ENCODE measurements around the gene CAMSAP2.

CAMSAP2 gene

GRCh38 chr1:200704986-200705500 lies 33.6 kb upstream of the CAMSAP2 start:
- H3K36me3 ChIP-seq (ENCODE audit: control insufficient read depth, insufficient read depth, low read length) = no peaks in the 10 kb centered on the region
- no peaks in the 10 kb centered on the region for H3K27me3 ChIP-seq (replicated peaks; ENCODE audit: control insufficient read depth, insufficient read depth, low read length)
- H3K4me3 ChIP-seq (replicated peaks; ENCODE audit: low read depth, low read length) = no peak overlapping the region
- DNase-seq (ENCODE audit: extremely low read depth, insufficient read length) = no peak
- TF ChIP-seq, protein P1, sequence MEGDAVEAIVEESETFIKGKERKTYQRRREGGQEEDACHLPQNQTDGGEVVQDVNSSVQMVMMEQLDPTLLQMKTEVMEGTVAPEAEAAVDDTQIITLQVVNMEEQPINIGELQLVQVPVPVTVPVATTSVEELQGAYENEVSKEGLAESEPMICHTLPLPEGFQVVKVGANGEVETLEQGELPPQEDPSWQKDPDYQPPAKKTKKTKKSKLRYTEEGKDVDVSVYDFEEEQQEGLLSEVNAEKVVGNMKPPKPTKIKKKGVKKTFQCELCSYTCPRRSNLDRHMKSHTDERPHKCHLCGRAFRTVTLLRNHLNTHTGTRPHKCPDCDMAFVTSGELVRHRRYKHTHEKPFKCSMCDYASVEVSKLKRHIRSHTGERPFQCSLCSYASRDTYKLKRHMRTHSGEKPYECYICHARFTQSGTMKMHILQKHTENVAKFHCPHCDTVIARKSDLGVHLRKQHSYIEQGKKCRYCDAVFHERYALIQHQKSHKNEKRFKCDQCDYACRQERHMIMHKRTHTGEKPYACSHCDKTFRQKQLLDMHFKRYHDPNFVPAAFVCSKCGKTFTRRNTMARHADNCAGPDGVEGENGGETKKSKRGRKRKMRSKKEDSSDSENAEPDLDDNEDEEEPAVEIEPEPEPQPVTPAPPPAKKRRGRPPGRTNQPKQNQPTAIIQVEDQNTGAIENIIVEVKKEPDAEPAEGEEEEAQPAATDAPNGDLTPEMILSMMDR (IDR thresholded peaks at IDR 0.05; ENCODE audit: insufficient read depth, low read length, poor library complexity, severe bottlenecking) = no peak

DNA sequence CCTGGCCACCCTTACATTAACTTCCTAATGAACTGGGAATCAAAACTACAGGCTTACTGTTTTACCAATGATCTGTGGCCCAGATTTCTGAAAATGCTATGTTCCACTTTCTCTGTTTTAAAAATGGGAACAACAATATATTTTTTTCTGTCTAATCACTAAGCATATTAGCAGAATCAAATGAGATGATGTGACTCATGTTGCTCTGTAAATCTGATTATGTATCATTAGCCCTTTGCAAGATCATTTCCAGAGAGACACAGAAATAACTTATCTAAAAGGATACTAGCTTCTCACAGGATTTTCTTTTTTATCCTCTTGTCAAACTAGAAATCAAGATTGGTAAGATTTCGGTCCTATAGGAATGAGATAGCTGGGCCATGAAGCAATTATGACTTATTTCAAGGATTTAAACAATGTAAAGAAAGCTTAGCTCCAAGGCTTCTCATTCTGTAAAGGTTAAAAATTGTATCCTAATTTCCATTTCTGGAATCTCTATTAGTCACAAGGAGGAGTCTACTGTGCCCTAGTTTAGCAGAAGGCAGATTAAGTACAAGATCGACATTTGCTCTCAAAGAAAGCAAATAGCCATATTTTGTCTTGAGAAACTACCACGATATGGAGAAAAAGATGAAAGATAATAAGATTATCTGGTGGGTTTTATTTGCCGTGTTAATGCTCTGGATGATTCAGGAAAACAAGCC lies 32.4 kb upstream of the CAMSAP2 start:
- TF ChIP-seq, protein P1 (IDR thresholded peaks at IDR 0.05; ENCODE audit: insufficient read depth, low read length, poor library complexity, severe bottlenecking) = no peak
- no peak overlapping the region for H3K4me3 ChIP-seq (replicated peaks; ENCODE audit: low read depth, low read length)
- DNase-seq (ENCODE audit: extremely low read depth, insufficient read length) = no peak
- H3K36me3 ChIP-seq (ENCODE audit: control insufficient read depth, insufficient read depth, low read length) = no peaks in the 10 kb centered on the region
- no peaks in the 10 kb centered on the region for H3K27me3 ChIP-seq (replicated peaks; ENCODE audit: control insufficient read depth, insufficient read depth, low read length)

DNA sequence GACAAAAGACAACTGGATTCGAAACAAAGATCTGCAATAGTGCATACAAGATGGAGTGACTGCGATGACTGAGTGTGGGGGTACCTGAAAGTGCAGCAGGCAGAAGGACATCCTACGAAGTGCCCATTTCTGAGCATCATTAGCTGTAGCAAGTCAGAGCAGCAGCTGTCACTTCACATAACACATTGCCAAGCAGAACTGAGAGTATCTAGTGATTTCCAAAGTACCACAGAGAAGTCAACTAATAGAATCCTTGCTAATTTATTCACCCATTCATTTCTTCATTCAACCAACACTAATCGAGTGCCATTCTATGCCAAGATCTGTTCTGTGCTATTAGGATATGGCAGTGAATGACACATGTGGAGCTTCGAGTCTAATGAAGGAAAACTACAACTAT lies 31.6 kb upstream of the CAMSAP2 start:
- TF ChIP-seq, protein P1 (IDR thresholded peaks at IDR 0.05; ENCODE audit: insufficient read depth, low read length, poor library complexity, severe bottlenecking) = no peak
- DNase-seq (ENCODE audit: extremely low read depth, insufficient read length) = no peak
- Histone ChIP-seq H3K27me3 (replicated peaks; ENCODE audit: control insufficient read depth, insufficient read depth, low read length) (no peaks in the 10 kb centered on the region), H3K4me3 (replicated peaks; ENCODE audit: low read depth, low read length) (no peak overlapping the region), H3K36me3 (ENCODE audit: control insufficient read depth, insufficient read depth, low read length) (no peaks in the 10 kb centered on the region)

DNA sequence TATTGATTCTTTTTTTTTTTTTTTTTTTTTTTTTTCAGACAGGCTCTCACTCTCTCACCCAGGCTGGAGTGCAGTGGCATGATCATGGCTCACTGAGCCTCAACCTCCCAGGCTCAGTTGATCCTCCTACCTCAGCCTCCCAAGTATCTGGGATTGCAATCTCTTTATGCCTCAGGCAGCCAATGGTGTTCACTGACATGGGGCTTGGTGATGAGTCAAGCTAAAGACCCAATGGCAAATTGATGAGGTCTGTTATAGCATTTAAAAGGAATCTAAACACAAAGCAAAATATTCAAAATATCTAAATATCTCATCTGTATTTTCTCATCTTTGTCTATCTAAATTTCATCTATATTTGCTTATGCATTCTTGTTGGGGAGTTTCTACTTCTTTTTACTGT lies 30.5 kb upstream of the CAMSAP2 start:
- H3K27me3 ChIP-seq (replicated peaks; ENCODE audit: control insufficient read depth, insufficient read depth, low read length) = no peaks in the 10 kb centered on the region
- H3K36me3 ChIP-seq (ENCODE audit: control insufficient read depth, insufficient read depth, low read length) = no peaks in the 10 kb centered on the region
- no peak for DNase-seq (ENCODE audit: extremely low read depth, insufficient read length)
- no peak overlapping the region for H3K4me3 ChIP-seq (replicated peaks; ENCODE audit: low read depth, low read length)
- TF ChIP-seq, protein P1 (IDR thresholded peaks at IDR 0.05; ENCODE audit: insufficient read depth, low read length, poor library complexity, severe bottlenecking) = no peak

DNA sequence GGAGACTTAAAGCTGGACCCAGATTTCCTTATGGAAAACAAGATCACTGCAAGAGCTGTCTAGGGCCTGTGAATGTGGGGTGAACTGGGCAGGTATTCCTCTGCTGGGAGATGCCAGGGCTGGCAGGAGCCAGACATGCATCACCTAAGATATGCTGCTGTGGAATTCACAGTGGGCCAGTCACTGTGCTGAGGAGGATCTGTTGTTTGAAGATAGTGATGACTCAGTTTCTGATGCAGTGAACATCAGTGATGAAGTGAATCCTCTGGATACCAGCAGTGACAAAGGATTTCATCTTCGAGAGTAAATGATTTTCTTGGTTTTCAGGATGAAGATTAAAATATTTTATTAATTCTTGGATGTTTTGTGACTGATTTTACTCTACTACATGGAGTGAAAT lies 29.9 kb upstream of the CAMSAP2 start:
- no peak overlapping the region for H3K4me3 ChIP-seq (replicated peaks; ENCODE audit: low read depth, low read length)
- TF ChIP-seq, protein P1 (IDR thresholded peaks at IDR 0.05; ENCODE audit: insufficient read depth, low read length, poor library complexity, severe bottlenecking) = no peak
- DNase-seq (ENCODE audit: extremely low read depth, insufficient read length) = no peak
- no peaks in the 10 kb centered on the region for H3K27me3 ChIP-seq (replicated peaks; ENCODE audit: control insufficient read depth, insufficient read depth, low read length)
- H3K36me3 ChIP-seq (ENCODE audit: control insufficient read depth, insufficient read depth, low read length) = no peaks in the 10 kb centered on the region
